Neural crest cell (in vitro differentiated cells): ENCODE data around the gene NIM1K. TPM values are rescaled to one million over a fixed set of nuclear protein-coding genes. Genes with fewer than 3 reads are reported as not detected.

ENCODE experiments used
- DNase-seq: peaks from one replicate; pipeline ENCODE4 v3.0.0; 2021; ENCODE audit warnings: low read depth, mixed read lengths, low spot score
- H3K27ac Mint-ChIP-seq: one replicate; pipeline ENCODE4 v1.8.0; 2021; ENCODE audit warnings: mild to moderate bottlenecking, mixed read lengths; ENCODE audit not compliant: unreplicated experiment
- H3K27me3 Mint-ChIP-seq: 2 replicates; pipeline ENCODE4 v1.8.0; 2021; ENCODE audit warnings: low read depth, mild to moderate bottlenecking, mixed read lengths
- H3K36me3 Mint-ChIP-seq: 2 replicates; pipeline ENCODE4 v1.8.0; 2021; ENCODE audit warnings: low read depth, mild to moderate bottlenecking, mixed read lengths
- H3K4me1 Mint-ChIP-seq: 2 replicates; pipeline ENCODE4 v1.8.0; 2021; ENCODE audit warnings: mixed read lengths
- H3K4me3 Mint-ChIP-seq: one replicate; pipeline ENCODE4 v1.8.0; 2021; ENCODE audit warnings: mild to moderate bottlenecking, mixed read lengths
- H3K9me3 Mint-ChIP-seq: 2 replicates; pipeline ENCODE4 v1.8.0; 2021; ENCODE audit warnings: mixed read lengths
- total RNA-seq: library from RNA; stranded (reverse); gene quantifications from 2 replicates; pipeline ENCODE4 v1.2.1, GENCODE V29; 2021
- TF ChIP-seq, protein P1 (sequence below): fragments of 200-600 bp; sonication (generic); conservative IDR thresholded peaks from 2 replicates; pipeline ENCODE4 v1.5.0; 2021; ENCODE audit warnings: antibody characterized with exemption, mild to moderate bottlenecking

Gene NIM1K
- total RNA-seq, 1 donor from 2014 or later: 0.30 TPM

GRCh38 chr5:43150075-43150474 lies 42.0 kb upstream of the NIM1K start:
- no peaks in the 10 kb centered on the region for H3K27me3 Mint-ChIP-seq
- no peaks in the 10 kb centered on the region for H3K9me3 Mint-ChIP-seq
- TF ChIP-seq, protein P1, sequence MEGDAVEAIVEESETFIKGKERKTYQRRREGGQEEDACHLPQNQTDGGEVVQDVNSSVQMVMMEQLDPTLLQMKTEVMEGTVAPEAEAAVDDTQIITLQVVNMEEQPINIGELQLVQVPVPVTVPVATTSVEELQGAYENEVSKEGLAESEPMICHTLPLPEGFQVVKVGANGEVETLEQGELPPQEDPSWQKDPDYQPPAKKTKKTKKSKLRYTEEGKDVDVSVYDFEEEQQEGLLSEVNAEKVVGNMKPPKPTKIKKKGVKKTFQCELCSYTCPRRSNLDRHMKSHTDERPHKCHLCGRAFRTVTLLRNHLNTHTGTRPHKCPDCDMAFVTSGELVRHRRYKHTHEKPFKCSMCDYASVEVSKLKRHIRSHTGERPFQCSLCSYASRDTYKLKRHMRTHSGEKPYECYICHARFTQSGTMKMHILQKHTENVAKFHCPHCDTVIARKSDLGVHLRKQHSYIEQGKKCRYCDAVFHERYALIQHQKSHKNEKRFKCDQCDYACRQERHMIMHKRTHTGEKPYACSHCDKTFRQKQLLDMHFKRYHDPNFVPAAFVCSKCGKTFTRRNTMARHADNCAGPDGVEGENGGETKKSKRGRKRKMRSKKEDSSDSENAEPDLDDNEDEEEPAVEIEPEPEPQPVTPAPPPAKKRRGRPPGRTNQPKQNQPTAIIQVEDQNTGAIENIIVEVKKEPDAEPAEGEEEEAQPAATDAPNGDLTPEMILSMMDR: no peak
- H3K4me1 Mint-ChIP-seq: no peaks in the 10 kb centered on the region
- no peak overlapping the region for H3K4me3 Mint-ChIP-seq
- H3K36me3 Mint-ChIP-seq: peaks cover 3% of the 10 kb centered on the region
- H3K27ac Mint-ChIP-seq: no peak overlapping the region
- no peak for DNase-seq

DNA sequence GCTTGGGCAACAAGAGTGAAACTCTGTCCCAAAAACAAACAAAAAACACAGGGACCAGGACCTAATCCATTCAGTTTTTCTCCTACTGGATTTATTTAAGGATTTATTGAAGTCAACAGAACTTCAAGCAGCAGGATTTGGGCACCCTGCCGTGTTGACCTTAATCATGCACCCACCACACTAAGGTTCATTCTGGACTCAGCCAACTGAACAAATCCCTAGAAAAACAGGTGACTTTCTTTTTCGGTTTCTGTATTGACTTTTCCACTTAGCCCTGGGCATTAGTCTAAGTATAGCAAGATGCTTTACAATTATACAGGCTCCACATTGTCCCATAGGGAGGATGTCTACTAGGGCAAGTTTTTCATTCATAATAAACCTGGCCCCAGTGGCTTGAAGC lies 41.3 kb upstream of the NIM1K start:
- Mint-ChIP-seq H3K27me3 (no peaks in the 10 kb centered on the region), H3K9me3 (no peaks in the 10 kb centered on the region), H3K4me3 (no peak overlapping the region), H3K36me3 (peaks cover 3% of the 10 kb centered on the region), H3K27ac (no peak overlapping the region), H3K4me1 (no peaks in the 10 kb centered on the region)
- no peak for DNase-seq
- TF ChIP-seq, protein P1: no peak

GRCh38 chr5:43152946-43153345 lies 39.1 kb upstream of the NIM1K start:
- H3K27ac Mint-ChIP-seq: peak overlapping the region; percentile 67
- no peak overlapping the region for H3K4me3 Mint-ChIP-seq

GRCh38 chr5:43154469-43154868 lies 37.6 kb upstream of the NIM1K start:
- H3K27ac Mint-ChIP-seq: no peak overlapping the region
- TF ChIP-seq, protein P1: no peak
- no peak overlapping the region for H3K4me3 Mint-ChIP-seq
- no peaks in the 10 kb centered on the region for H3K27me3 Mint-ChIP-seq
- H3K36me3 Mint-ChIP-seq: peaks cover 9% of the 10 kb centered on the region
- no peaks in the 10 kb centered on the region for H3K9me3 Mint-ChIP-seq
- H3K4me1 Mint-ChIP-seq: no peaks in the 10 kb centered on the region
- no peak for DNase-seq

More at GRCh38 chr5:43152946-43153345, 39.1 kb upstream of the NIM1K start:
- Mint-ChIP-seq H3K36me3 (peaks cover 5% of the 10 kb centered on the region), H3K4me1 (no peaks in the 10 kb centered on the region), H3K9me3 (no peaks in the 10 kb centered on the region), H3K27me3 (no peaks in the 10 kb centered on the region)
- TF ChIP-seq, protein P1: no peak
- no peak for DNase-seq

DNA sequence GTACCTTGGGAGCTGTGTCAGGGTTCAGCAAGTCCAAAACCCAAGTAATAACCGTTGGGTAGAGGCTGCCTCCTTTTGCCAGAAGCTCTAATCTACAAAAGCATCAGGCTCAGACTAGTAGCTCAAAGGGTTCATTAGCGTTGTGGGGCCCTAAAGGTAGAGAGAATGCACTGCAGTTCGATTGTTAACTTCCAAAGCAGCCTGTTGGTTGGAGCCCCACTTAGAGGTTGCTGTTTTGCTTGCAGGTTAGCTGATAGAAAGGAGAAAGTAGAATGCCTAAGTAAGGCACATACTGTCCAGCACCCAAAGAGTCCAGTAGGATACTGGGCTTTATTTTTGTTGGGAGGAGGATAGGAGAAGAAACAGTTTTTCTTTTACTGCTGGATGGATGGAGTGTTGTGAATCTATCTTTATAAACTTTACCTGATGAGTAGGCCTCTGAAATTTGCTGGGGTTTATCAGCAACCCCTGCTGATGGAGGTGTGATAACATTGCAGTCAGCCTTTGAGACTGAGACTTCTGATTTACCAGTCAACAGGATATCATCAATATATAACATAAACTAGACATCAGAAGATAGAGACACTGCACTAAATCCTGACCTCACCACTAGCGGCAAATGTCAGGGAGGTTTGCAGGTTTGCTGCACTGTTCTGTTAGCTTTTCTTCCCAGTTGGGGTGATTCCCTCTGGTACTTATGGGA lies 36.5 kb upstream of the NIM1K start:
- Mint-ChIP-seq H3K36me3 (peaks cover 9% of the 10 kb centered on the region), H3K4me3 (no peak overlapping the region), H3K27ac (peak overlapping the region; percentile 5), H3K9me3 (no peaks in the 10 kb centered on the region), H3K27me3 (no peaks in the 10 kb centered on the region), H3K4me1 (no peaks in the 10 kb centered on the region)
- TF ChIP-seq, protein P1: no peak
- DNase-seq: no peak
